Measurements from ENCODE around the gene NANOS1.

The NANOS1 gene

DNA sequence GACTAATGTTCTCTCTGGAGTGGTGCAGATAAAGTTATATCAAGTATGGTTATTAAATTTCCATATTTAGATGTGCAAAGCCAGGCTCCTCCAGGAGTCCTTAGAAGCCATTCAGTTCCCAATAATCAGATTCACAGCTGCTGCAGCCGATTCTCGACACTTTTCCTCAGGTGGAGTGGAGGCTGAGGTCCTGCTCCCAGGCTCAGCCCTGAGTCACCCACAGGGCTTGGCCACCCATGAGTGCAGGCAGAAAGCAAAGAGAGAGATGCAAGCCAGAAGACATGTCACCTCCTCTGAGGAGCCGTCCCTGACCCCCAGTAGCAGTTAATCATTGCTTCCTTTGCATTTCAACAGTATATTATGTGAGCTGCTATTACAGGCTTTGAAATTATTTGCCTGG is 36.3 kb upstream of the NANOS1 start:
- Mint-ChIP-seq H3K4me1 (peaks cover 6% of the 10 kb centered on the region), H3K36me3 (ENCODE audit: low read depth) (no peaks in the 10 kb centered on the region), H3K4me3 (no peak overlapping the region), H3K9me3 (peaks cover 19% of the 10 kb centered on the region), H3K27ac (no peak overlapping the region), H3K27me3 (ENCODE audit: low read depth, poor library complexity) (peaks cover 7% of the 10 kb centered on the region)
- no peak for DNase-seq
- no peak for TF ChIP-seq CTCF (IDR thresholded peaks at IDR 0.05)

- H3K27ac Mint-ChIP-seq, result no peak overlapping the region
- peaks cover 6% of the 10 kb centered on the region for H3K4me1 Mint-ChIP-seq
- TF ChIP-seq CTCF (IDR thresholded peaks at IDR 0.05), result no peak
- H3K36me3 Mint-ChIP-seq (ENCODE audit: low read depth), result no peaks in the 10 kb centered on the region
- H3K27me3 Mint-ChIP-seq (ENCODE audit: low read depth, poor library complexity), result peaks cover 3% of the 10 kb centered on the region
- DNase-seq, result no peak
- H3K9me3 Mint-ChIP-seq, result peaks cover 12% of the 10 kb centered on the region
- no peak overlapping the region for H3K4me3 Mint-ChIP-seq
These were observed 35.2 kb upstream of the NANOS1 start for GRCh38 chr10:118994321-118994720.

DNA sequence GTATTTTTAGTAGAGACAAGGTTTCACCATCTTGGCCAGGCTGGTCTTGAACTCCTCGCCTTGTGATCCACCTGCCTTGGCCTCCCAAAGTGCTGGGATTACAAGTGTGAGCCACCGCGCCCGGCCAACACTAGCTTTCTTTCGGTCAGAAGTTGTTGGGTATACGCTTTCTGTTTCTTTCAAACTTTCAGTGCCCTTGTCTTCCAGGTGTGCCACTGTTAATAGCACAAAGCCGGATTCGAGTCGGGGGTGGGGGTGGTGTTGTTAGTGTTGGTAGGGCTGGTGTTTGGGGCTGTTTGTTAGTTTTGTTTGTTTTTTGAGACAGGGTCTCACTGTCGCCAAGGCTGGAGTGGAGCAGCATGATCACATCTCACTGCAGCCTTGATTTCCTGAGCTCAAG is 33.8 kb upstream of the NANOS1 start:
- peaks cover 6% of the 10 kb centered on the region for H3K4me1 Mint-ChIP-seq
- peaks cover 8% of the 10 kb centered on the region for H3K9me3 Mint-ChIP-seq
- no peak overlapping the region for H3K27ac Mint-ChIP-seq
- TF ChIP-seq CTCF (IDR thresholded peaks at IDR 0.05), result no peak
- no peak for DNase-seq
- peaks cover 6% of the 10 kb centered on the region for H3K27me3 Mint-ChIP-seq (ENCODE audit: low read depth, poor library complexity)
- H3K4me3 Mint-ChIP-seq, result no peak overlapping the region
- H3K36me3 Mint-ChIP-seq (ENCODE audit: low read depth), result no peaks in the 10 kb centered on the region

- Mint-ChIP-seq H3K4me3 (no peak overlapping the region), H3K27ac (no peak overlapping the region), H3K27me3 (ENCODE audit: low read depth, poor library complexity) (peaks cover 9% of the 10 kb centered on the region), H3K4me1 (no peaks in the 10 kb centered on the region), H3K9me3 (peaks cover 8% of the 10 kb centered on the region), H3K36me3 (ENCODE audit: low read depth) (no peaks in the 10 kb centered on the region)
- TF ChIP-seq CTCF (IDR thresholded peaks at IDR 0.05), result no peak
- no peak for DNase-seq
These were observed 32.1 kb upstream of the NANOS1 start for GRCh38 chr10:118997379-118997778.

DNA sequence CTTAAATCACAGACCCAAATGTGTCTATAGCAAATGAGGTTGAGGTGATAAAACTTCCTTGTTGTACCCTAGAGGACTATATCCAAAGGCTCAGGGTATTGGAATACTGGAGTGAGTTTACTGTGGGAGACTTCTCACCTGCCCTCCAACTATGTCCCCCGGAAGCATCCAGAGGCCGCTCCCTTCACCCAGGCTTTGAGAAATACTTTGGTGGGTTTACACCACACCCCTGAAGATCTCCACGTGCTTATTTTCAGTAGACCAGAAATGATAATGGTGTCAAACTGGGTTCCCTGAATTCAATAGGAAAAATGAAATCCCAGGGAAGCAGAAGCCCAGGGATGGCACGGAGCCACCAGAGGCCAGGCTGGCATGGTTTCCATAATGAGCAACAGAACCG is 31.3 kb upstream of the NANOS1 start:
- no peak for DNase-seq
- no peak for TF ChIP-seq CTCF (IDR thresholded peaks at IDR 0.05)
- Mint-ChIP-seq H3K27ac (no peak overlapping the region), H3K36me3 (ENCODE audit: low read depth) (no peaks in the 10 kb centered on the region), H3K27me3 (ENCODE audit: low read depth, poor library complexity) (peaks cover 11% of the 10 kb centered on the region), H3K4me1 (no peaks in the 10 kb centered on the region), H3K9me3 (peaks cover 8% of the 10 kb centered on the region), H3K4me3 (no peak overlapping the region)

DNA sequence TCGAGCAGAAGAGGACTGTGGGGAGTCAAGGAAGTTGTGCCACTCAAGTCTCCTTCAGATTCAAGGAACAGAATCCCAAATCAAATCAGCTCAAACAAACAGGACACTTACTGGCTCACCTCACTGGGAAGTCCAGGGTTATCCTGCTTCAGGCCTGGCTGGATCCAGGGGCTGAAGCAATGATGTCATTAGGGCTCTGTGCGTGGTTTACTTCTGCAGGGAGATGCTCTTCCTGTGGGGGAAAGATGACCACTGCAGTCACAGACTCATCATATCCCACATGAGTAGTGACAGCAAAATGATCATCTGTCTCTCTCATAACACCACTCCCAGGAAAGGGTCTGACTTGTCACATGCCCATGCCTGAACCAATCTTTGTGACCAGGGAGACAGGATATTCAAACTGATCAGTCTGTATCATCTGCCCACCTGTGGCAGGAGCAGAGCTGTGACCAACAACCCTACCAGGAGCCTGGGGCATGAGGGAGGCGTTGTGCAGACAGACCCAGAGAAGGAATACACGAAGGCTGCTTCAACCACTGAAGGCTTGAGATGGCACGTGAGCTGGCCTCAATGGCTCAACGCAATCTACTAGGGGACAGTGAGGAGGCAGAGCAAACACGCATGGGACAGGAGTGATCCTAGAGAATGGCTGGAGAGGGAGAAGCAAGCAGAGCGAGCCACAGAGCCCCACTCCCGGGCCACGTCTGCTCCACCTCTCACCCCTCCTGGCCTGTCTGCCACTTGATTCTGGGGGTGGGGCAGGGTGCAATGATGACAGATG is 27.6 kb upstream of the NANOS1 start:
- Mint-ChIP-seq H3K27me3 (ENCODE audit: low read depth, poor library complexity) (peaks cover 12% of the 10 kb centered on the region), H3K27ac (no peak overlapping the region), H3K9me3 (peaks cover 8% of the 10 kb centered on the region), H3K36me3 (ENCODE audit: low read depth) (no peaks in the 10 kb centered on the region), H3K4me1 (peaks cover 4% of the 10 kb centered on the region), H3K4me3 (no peak overlapping the region)
- no peak for DNase-seq
- no peak for TF ChIP-seq CTCF (IDR thresholded peaks at IDR 0.05)
